B cell (primary cell): ENCODE results near the gene MOSPD3. TPM values are rescaled to one million over a fixed set of nuclear protein-coding genes. Genes with fewer than 3 reads are reported as not detected.
A peak's percentile ranks its signal among the peaks of the same experiment; 100 is the strongest.

ENCODE experiments used
- ATAC-seq: fragments of 200-7000 bp; cut with Tn5 transposase; one replicate; pipeline ENCODE4 v1.10.0; 2021; ENCODE audit warnings: low read depth, mild to moderate bottlenecking, moderate number of reproducible peaks, moderate library complexity
- CTCF ChIA-PET: fragments of 350-600 bp; sonication (Branson Sonifier 250); formaldehyde crosslinking; loops from one replicate; lab custom pipeline; 2021; ENCODE audit warnings: antibody characterized with exemption, inconsistent platforms; lab: Charles Lee
- POLR2A ChIA-PET: fragments of 350-600 bp; sonication (Branson Sonifier 250); formaldehyde crosslinking; loops from one replicate; lab custom pipeline; 2021; ENCODE audit warnings: antibody characterized with exemption; lab: Charles Lee
- DNase-seq: peaks from one replicate; pipeline ENCODE4 v3.0.0; 2013
- H2AFZ ChIP-seq: 2 replicates; pipeline ENCODE4 v1.6.1; 2012; ENCODE audit warnings: mild to moderate bottlenecking, low read depth, low read length; ENCODE audit not compliant: insufficient read depth, poor library complexity, severe bottlenecking
- H3K27ac ChIP-seq, 2 donors: 1 replicate in 1 of 2; 2 replicates in 1 of 2; pipeline ENCODE4 v1.5.1; 2012 to 2013; ENCODE audit warnings: low read length in 2 of 2, mild to moderate bottlenecking in 2 of 2, moderate library complexity in 1 of 2
- H3K27me3 ChIP-seq, 4 experiments: fragments of 200-600 bp in 1 of 4; sonication (generic) in 1 of 4; replicated peaks in 1 of 4; 1 replicate in 2 of 4; 2 replicates in 2 of 4; pipeline versions ENCODE4 v1.6.1 to v1.7.0; 2013 to 2016; ENCODE audit warnings: low read length in 3 of 4, mild to moderate bottlenecking in 2 of 4, mixed read lengths in 1 of 4, moderate library complexity in 1 of 4; ENCODE audit not compliant: insufficient read depth in 4 of 4, control insufficient read depth in 3 of 4; ENCODE audit errors: control extremely low read depth in 1 of 4
- H3K36me3 ChIP-seq, 2 experiments: replicated peaks in 1 of 2; 1 replicate in 1 of 2; 2 replicates in 1 of 2; pipeline versions ENCODE4 v1.6.1 to v1.7.1; 2013; ENCODE audit warnings: low read length in 1 of 2; ENCODE audit not compliant: insufficient read depth in 2 of 2, control insufficient read depth in 1 of 2; ENCODE audit errors: control extremely low read depth in 1 of 2, extremely low read depth in 1 of 2
- H3K4me1 ChIP-seq, 2 donors: fragments of 200-600 bp in 1 of 2; sonication (generic) in 1 of 2; 1 replicate in 1 of 2; 2 replicates in 1 of 2; pipeline versions ENCODE4 v1.5.1 to v1.6.1; 2013 to 2017; ENCODE audit warnings: low read length in 2 of 2; ENCODE audit not compliant: control insufficient read depth in 2 of 2, insufficient read depth in 2 of 2
- H3K4me2 ChIP-seq: replicated peaks from 2 replicates; pipeline ENCODE3; 2012; ENCODE audit warnings: mild to moderate bottlenecking, low read depth, low read length; ENCODE audit not compliant: poor library complexity, severe bottlenecking
- H3K4me3 ChIP-seq, 5 experiments: fragments of 200-600 bp in 1 of 5; sonication (generic) in 1 of 5; 1 replicate in 3 of 5; 2 replicates in 2 of 5; pipeline versions ENCODE4 v1.5.1 to v1.7.0; 2011 to 2016; ENCODE audit warnings: low read length in 4 of 5, mild to moderate bottlenecking in 4 of 5, low read depth in 2 of 5, control low read depth in 1 of 5, moderate library complexity in 1 of 5; ENCODE audit not compliant: insufficient read depth in 1 of 5; ENCODE audit errors: control extremely low read depth in 1 of 5, extremely low read depth in 1 of 5
- H3K79me2 ChIP-seq: fragments of 200-600 bp; sonication (generic); one replicate; pipeline ENCODE4 v1.6.0; 2016; ENCODE audit warnings: low read length; ENCODE audit not compliant: control insufficient read depth, insufficient read depth
- H3K9ac ChIP-seq: fragments of 200-600 bp; sonication (generic); 2 replicates; pipeline ENCODE4 v1.6.1; 2017; ENCODE audit warnings: mild to moderate bottlenecking, low read length, moderate library complexity
- H3K9me3 ChIP-seq, 3 donors: one replicate each; pipeline versions ENCODE4 v1.6.1 to v1.7.1; 2013; ENCODE audit warnings: low read length in 2 of 3; ENCODE audit not compliant: control insufficient read depth in 2 of 3, insufficient read depth in 1 of 3; ENCODE audit errors: control extremely low read depth in 1 of 3
- H4K20me1 ChIP-seq: 2 replicates; pipeline ENCODE4 v1.6.0; 2012; ENCODE audit warnings: mild to moderate bottlenecking, low read length; ENCODE audit not compliant: insufficient read depth, control insufficient read depth, poor library complexity, severe bottlenecking
- H3K27ac Mint-ChIP-seq: one replicate; pipeline ENCODE4 v1.8.0; 2021; ENCODE audit warnings: mixed read lengths
- H3K27me3 Mint-ChIP-seq: one replicate; pipeline ENCODE4 v1.8.0; 2021; ENCODE audit warnings: mixed read lengths
- H3K4me1 Mint-ChIP-seq: one replicate; pipeline ENCODE4 v1.8.0; 2021; ENCODE audit warnings: mixed read lengths
- H3K4me3 Mint-ChIP-seq: one replicate; pipeline ENCODE4 v1.8.0; 2021; ENCODE audit warnings: mixed read lengths
- H3K9me3 Mint-ChIP-seq: one replicate; pipeline ENCODE4 v1.8.0; 2022; ENCODE audit warnings: mixed read lengths; ENCODE audit not compliant: insufficient read depth
- CTCF ChIP-seq: fragments of 200-600 bp; IDR thresholded peaks from one replicate; pipeline ENCODE4 v1.8.0; 2022; ENCODE audit warnings: antibody characterized with exemption, mild to moderate bottlenecking
- EZH2 ChIP-seq: IDR thresholded peaks from 2 replicates; pipeline ENCODE4 v1.6.1; 2012; ENCODE audit warnings: borderline replicate concordance, low read depth, mild to moderate bottlenecking, moderate library complexity, low read length; ENCODE audit not compliant: insufficient read depth, poor library complexity, severe bottlenecking
- WGBS: methylation state at CpG from one replicate; pipeline ENCODE4 v1.1.5; 2013; ENCODE audit warnings: missing lambda C conversion rate; ENCODE audit not compliant: insufficient coverage; 5-methylcytosine and 5-hydroxymethylcytosine counted together
- intact Hi-C: fragments of 100-400 bp; cut with micrococcal nuclease; formaldehyde crosslinking; loops from one replicate; pipeline ENCODE4 v1.10.0; 2022
- polyA plus RNA-seq: library from polyadenylated mRNA; depleted of rRNA; stranded (reverse); fragments of >200 nt; gene quantifications from 2 replicates; pipeline ENCODE4 v1.2.3, GENCODE V29; 2012
- total RNA-seq, 2 donors: library from RNA; stranded (reverse); fragments of 120-200 nt in 1 of 2; gene quantifications; 1 replicate in 1 of 2; 2 replicates in 1 of 2; pipeline versions ENCODE4 v1.2.3 to v1.2.4, GENCODE V29; 2013 to 2022

MOSPD3 gene
- total and polyA plus RNA-seq, 2 donors (not counting 1 experiment from before 2014, with no cell fraction given), result 18.8 to 19.2 TPM

GRCh38 chr7:100574362-100575205 is 37.8 kb upstream of the MOSPD3 start:
- intact Hi-C loops, result no loop called here

More at GRCh38 chr7:100574362-100575205, 37.8 kb upstream of the MOSPD3 start:
- Histone ChIP-seq H3K27ac (no peak overlapping the region), H3K9me3 (no peaks in the 10 kb centered on the region), H3K9ac (no peak overlapping the region), H3K4me3 (no peak overlapping the region), H2AFZ (no peak overlapping the region), H3K4me1 (peaks cover 15 to 22% of the 10 kb centered on the region in 2 donors), H3K36me3 (peaks cover 0 to 54% of the 10 kb centered on the region in 2 experiments), H3K4me2 (no peak overlapping the region), H3K79me2 (peaks cover 20% of the 10 kb centered on the region), H3K27me3 (no peaks in the 10 kb centered on the region), H4K20me1 (peaks cover 72% of the 10 kb centered on the region)
- H3K4me3 Mint-ChIP-seq, result no peak overlapping the region
- peaks cover 13% of the 10 kb centered on the region for H3K4me1 Mint-ChIP-seq
- ChIA-PET POLR2A (no interaction called here), CTCF (no interaction called here)
- no peak overlapping the region for H3K27ac Mint-ChIP-seq
- ATAC-seq, result no peak
- 98% methylated on average over 33 of the region's 44 CpGs for WGBS
- H3K27me3 Mint-ChIP-seq, result no peaks in the 10 kb centered on the region
- TF ChIP-seq CTCF, result no peak
- TF ChIP-seq EZH2, result no peak
- DNase-seq, result peak; percentile 13
- no peaks in the 10 kb centered on the region for H3K9me3 Mint-ChIP-seq
